BJ (cell line): ENCODE data around the gene TRPC6. TPM values are rescaled to one million over a fixed set of nuclear protein-coding genes. Genes with fewer than 3 reads are reported as not detected.

Source experiments
- CTCF ChIA-PET: fragments of 350-600 bp; formaldehyde crosslinking; extraction: SDS; loops from one replicate; lab custom pipeline; 2021; ENCODE audit warnings: antibody characterized with exemption, inconsistent platforms; lab: Yijun Ruan, JAX
- POLR2A ChIA-PET: fragments of 300-600 bp; sonication (Branson Sonifier 250); formaldehyde crosslinking; extraction: SDS; loops from one replicate; lab custom pipeline; 2021; ENCODE audit warnings: antibody characterized with exemption; lab: Charles Lee
- DNase-seq: peaks from one replicate; pipeline ENCODE4 v3.0.0-alpha.2; 2011; ENCODE audit warnings: low read depth
- H3K27me3 ChIP-seq: 2 replicates; pipeline ENCODE4 v1.6.0; 2011; ENCODE audit warnings: low read length; ENCODE audit not compliant: control insufficient read depth, insufficient read depth
- H3K36me3 ChIP-seq: 2 replicates; pipeline ENCODE4 v1.5.1; 2011; ENCODE audit warnings: low read length; ENCODE audit not compliant: control insufficient read depth, insufficient read depth
- H3K4me3 ChIP-seq: 2 replicates; pipeline ENCODE4 v1.5.1; 2011; ENCODE audit warnings: low read depth, mild to moderate bottlenecking, control low read depth, low read length
- polyA plus RNA-seq: library from polyadenylated mRNA; depleted of rRNA; stranded (reverse); fragments of >200 nt; gene quantifications from 2 replicates; pipeline ENCODE4 v1.2.3, GENCODE V29; 2011
- TF ChIP-seq, protein P1 (sequence below): IDR thresholded peaks from 2 replicates; pipeline ENCODE4 v1.5.1; 2011; ENCODE audit warnings: low read depth, mild to moderate bottlenecking, control low read depth, inconsistent platforms, low read length, moderate library complexity; ENCODE audit not compliant: insufficient read depth

The TRPC6 gene
- polyA plus RNA-seq, 1 experiment = 5.3 TPM

DNA sequence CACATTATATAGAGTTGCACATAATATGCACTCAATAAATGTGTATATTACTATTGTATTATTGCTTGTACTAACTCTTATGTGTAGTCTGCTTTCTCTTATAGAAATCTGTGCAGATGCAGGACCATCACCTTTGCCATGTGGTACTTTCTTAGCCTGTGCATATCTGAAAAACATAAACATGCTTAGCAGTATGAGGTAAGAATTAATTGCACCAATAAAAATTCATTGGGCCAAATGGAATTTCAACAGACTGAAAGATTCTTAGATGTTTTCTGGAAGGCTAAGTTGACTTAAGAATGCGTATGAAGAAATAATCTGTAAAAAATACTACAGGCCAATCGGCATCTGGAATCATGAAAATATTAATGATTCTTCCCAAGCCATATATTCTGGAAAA is 55.3 kb downstream of the TRPC6 start:
- Histone ChIP-seq H3K4me3 (no peak overlapping the region), H3K36me3 (no peaks in the 10 kb centered on the region), H3K27me3 (no peaks in the 10 kb centered on the region)
- DNase-seq = peak; percentile 10
- POLR2A ChIA-PET = no interaction called here
- TF ChIP-seq, protein P1, sequence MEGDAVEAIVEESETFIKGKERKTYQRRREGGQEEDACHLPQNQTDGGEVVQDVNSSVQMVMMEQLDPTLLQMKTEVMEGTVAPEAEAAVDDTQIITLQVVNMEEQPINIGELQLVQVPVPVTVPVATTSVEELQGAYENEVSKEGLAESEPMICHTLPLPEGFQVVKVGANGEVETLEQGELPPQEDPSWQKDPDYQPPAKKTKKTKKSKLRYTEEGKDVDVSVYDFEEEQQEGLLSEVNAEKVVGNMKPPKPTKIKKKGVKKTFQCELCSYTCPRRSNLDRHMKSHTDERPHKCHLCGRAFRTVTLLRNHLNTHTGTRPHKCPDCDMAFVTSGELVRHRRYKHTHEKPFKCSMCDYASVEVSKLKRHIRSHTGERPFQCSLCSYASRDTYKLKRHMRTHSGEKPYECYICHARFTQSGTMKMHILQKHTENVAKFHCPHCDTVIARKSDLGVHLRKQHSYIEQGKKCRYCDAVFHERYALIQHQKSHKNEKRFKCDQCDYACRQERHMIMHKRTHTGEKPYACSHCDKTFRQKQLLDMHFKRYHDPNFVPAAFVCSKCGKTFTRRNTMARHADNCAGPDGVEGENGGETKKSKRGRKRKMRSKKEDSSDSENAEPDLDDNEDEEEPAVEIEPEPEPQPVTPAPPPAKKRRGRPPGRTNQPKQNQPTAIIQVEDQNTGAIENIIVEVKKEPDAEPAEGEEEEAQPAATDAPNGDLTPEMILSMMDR = no peak
- CTCF ChIA-PET = interaction anchor here (1.1 kb wide), 1 partner anchor 12 kb away, joined by 3 read pairs; no protein-coding TSS in a partner anchor

DNA sequence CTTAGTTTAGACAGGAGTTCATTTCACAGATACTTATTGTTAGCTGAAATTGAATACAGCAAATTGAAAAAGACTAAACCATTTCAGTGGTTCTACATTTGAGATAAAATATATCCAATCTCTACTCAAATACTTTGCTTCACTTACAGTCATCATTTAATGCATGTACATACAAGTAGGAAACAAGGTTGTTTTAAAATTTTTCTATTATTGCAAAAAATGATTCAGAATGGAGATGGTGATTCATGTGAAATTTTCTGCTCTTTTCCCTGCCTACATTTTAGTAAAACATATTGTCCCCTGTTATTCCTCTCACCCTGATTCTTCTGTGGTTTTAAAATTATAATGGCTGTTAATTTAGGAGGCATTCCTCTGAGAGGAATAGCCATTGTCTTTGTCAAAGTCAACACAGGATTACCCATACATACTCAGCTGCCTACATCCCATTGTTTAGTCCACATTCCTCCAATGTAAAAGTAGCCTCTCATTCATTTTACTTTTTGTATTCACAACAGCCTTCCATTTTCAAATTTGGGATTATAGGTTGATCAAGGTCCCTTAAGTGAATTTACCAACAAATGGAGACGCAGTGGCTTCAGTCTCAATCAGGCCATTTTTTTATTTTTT is 60.1 kb downstream of the TRPC6 start:
- no peak overlapping the region for H3K4me3 ChIP-seq
- DNase-seq = no peak
- ChIA-PET POLR2A (interaction anchor here (0.7 kb wide), 1 partner anchor 10 kb away, joined by 3 read pairs; no protein-coding TSS in a partner anchor), CTCF (no interaction called here)
- no peaks in the 10 kb centered on the region for H3K36me3 ChIP-seq
- H3K27me3 ChIP-seq = no peaks in the 10 kb centered on the region
- TF ChIP-seq, protein P1 = no peak

DNA sequence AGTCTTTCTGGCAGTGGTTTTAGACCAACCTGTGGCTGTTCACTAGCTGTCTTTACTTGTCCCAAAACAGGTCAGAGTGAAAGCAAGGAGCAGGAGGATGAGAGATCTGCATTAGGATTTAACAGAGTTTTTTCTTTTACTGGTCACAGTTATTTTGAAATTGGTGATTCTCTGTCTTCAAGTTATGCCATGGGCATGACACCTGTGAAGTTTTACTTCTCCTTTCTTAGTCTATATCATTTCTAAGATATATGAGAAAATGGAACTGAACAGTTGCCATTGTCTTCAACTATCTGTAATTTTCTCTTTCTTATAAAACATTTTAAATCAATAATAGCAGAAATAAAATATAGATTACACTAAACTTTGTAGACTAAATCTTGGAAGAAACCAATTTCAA is 60.6 kb downstream of the TRPC6 start:
- POLR2A ChIA-PET = no interaction called here
- no peak for DNase-seq
- H3K27me3 ChIP-seq = no peaks in the 10 kb centered on the region
- H3K4me3 ChIP-seq = no peak overlapping the region
- no peaks in the 10 kb centered on the region for H3K36me3 ChIP-seq
- TF ChIP-seq, protein P1 = no peak
- CTCF ChIA-PET = no interaction called here

DNA sequence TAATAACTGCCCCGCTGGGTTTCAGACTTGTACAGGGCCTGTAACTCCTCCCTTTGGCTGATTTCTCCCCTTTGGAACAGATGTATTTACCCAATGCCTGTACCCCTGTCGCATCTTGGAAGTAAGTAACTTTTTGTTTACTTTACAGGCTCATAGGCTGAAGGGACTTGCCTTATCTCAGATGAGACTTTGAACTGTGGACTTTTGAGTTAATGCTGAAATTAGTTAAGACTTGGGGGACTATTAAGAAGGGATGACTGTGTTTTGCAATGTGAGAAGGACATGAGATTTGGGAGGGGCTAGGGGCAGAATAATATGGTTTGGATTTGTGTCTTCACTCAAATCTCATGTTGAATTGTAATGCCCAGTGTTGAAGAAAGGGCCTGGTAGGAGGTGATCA is 62.0 kb downstream of the TRPC6 start:
- Histone ChIP-seq H3K4me3 (no peak overlapping the region), H3K36me3 (no peaks in the 10 kb centered on the region), H3K27me3 (no peaks in the 10 kb centered on the region)
- POLR2A ChIA-PET = no interaction called here
- DNase-seq = no peak
- TF ChIP-seq, protein P1 = no peak
- CTCF ChIA-PET = no interaction called here

DNA sequence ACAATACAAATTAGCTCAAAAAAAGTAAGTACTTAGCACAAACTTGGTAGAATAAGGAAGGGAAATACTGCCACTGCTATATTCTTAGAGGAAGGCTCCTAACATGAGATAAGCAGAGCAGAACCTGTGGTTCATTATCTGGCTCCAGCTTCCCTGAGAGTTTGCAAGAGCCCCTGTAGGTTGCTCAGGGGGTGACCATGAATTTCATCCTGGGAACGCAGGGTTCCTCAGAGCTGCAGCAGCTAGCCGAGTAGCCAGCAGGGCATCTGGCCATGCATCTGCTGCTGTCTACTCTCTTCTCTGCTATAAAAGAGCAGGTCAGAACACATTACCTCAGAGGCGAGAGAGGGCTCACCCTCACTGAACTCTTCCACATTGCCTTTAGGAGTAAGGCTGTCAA is 67.3 kb downstream of the TRPC6 start:
- TF ChIP-seq, protein P1 = no peak
- no peak for DNase-seq
- Histone ChIP-seq H3K4me3 (no peak overlapping the region), H3K27me3 (no peaks in the 10 kb centered on the region), H3K36me3 (no peaks in the 10 kb centered on the region)
- ChIA-PET CTCF (interaction anchor here (1.0 to 1.6 kb wide), 3 partner anchors 10 to 14 kb away, joined by 3 to 6 read pairs (median 3); no protein-coding TSS in a partner anchor), POLR2A (no interaction called here)
